Endothelial cell of umbilical vein (primary cell): Measurements from ENCODE around the gene PARD6G. TPM values are rescaled to one million over a fixed set of nuclear protein-coding genes. Genes with fewer than 3 reads are reported as not detected.

ENCODE experiments used
- BruUV-seq: library from RNA; stranded (reverse); fragments of 400-500 nt; replicated peaks from 2 replicates; lab custom pipeline; 2021; lab: Mats Ljungman, UMichigan
- CTCF ChIA-PET: fragments of 300-600, 350-600 bp; sonication (Branson Sonifier 250); formaldehyde crosslinking; loops from one replicate; lab custom pipeline; 2021; ENCODE audit warnings: antibody characterized with exemption, inconsistent platforms; lab: Charles Lee
- POLR2A ChIA-PET: fragments of 300-600, 350-600 bp; sonication (Branson Sonifier 250); formaldehyde crosslinking; loops from one replicate; lab custom pipeline; 2021; ENCODE audit warnings: antibody characterized with exemption, inconsistent platforms; lab: Charles Lee
- DNase-seq: peaks from one replicate; pipeline ENCODE4 v3.0.0-alpha.2; 2011; ENCODE audit warnings: low read depth, low spot score
- FAIRE-seq: peaks from 2 replicates; lab custom pipeline; 2011; peaks lifted over from hg19 to GRCh38; lab: Jason Lieb, UNC
- H2AFZ ChIP-seq: 2 replicates; pipeline ENCODE4 v1.6.0; 2012; ENCODE audit warnings: low read depth, low read length, control low read depth, inconsistent platforms
- H3K27ac ChIP-seq: 2 replicates; pipeline ENCODE4 v1.5.1; 2011; ENCODE audit warnings: low read depth, mild to moderate bottlenecking, control low read depth, low read length, moderate library complexity; ENCODE audit not compliant: insufficient read depth
- H3K27me3 ChIP-seq, 2 experiments: 2 replicates each; pipeline versions ENCODE4 v1.6.0 to v1.6.1; 2011; ENCODE audit warnings: low read length in 2 of 2, mixed read lengths in 1 of 2; ENCODE audit not compliant: control insufficient read depth in 2 of 2, insufficient read depth in 2 of 2
- H3K36me3 ChIP-seq, 2 experiments: 2 replicates in 1 of 2; 3 replicates in 1 of 2; pipeline ENCODE4 v1.5.1; 2011; ENCODE audit warnings: low read length in 2 of 2, mild to moderate bottlenecking in 1 of 2, moderate library complexity in 1 of 2; ENCODE audit not compliant: control insufficient read depth in 2 of 2, insufficient read depth in 2 of 2; ENCODE audit errors: extremely low read depth in 1 of 2
- H3K4me1 ChIP-seq: 3 replicates; pipeline ENCODE4 v1.5.1; 2011; ENCODE audit warnings: mild to moderate bottlenecking, low read length; ENCODE audit not compliant: control insufficient read depth, insufficient read depth; ENCODE audit errors: extremely low read depth
- H3K4me2 ChIP-seq: 2 replicates; pipeline ENCODE4 v1.6.1; 2011; ENCODE audit warnings: low read length, control low read depth, mixed read lengths; ENCODE audit not compliant: insufficient read depth
- H3K4me3 ChIP-seq, 3 experiments: fragments of 200-600 bp in 1 of 3; sonication (generic), shearing (Covaris generic) in 1 of 3; replicated peaks in 1 of 3; 2 replicates each; pipeline ENCODE4 v1.5.1; 2011 to 2016; ENCODE audit warnings: control low read depth in 3 of 3, low read length in 3 of 3, mild to moderate bottlenecking in 2 of 3, inconsistent platforms in 1 of 3, low read depth in 1 of 3, moderate library complexity in 1 of 3; ENCODE audit not compliant: insufficient read depth in 1 of 3
- H3K79me2 ChIP-seq: 2 replicates; pipeline ENCODE4 v1.6.0; 2012; ENCODE audit warnings: low read length, inconsistent platforms; ENCODE audit not compliant: control insufficient read depth, insufficient read depth
- H3K9ac ChIP-seq: replicated peaks from 2 replicates; pipeline ENCODE3; 2011; ENCODE audit warnings: low read length, control low read depth; ENCODE audit not compliant: insufficient read depth; ENCODE audit errors: extremely low read depth
- H3K9me1 ChIP-seq: replicated peaks from 3 replicates; pipeline ENCODE4 v1.6.0; 2011; ENCODE audit warnings: mild to moderate bottlenecking, low read length; ENCODE audit not compliant: control insufficient read depth, insufficient read depth; ENCODE audit errors: extremely low read depth
- H3K9me3 ChIP-seq: replicated peaks from 2 replicates; pipeline ENCODE4 v1.5.1; 2012; ENCODE audit warnings: low read length, inconsistent platforms; ENCODE audit not compliant: control insufficient read depth, insufficient read depth
- H4K20me1 ChIP-seq: replicated peaks from 2 replicates; pipeline ENCODE3; 2011; ENCODE audit warnings: mild to moderate bottlenecking, low read length; ENCODE audit not compliant: control insufficient read depth, insufficient read depth; ENCODE audit errors: extremely low read depth
- CTCF ChIP-seq, 2 donors: IDR thresholded peaks; 1 replicate in 1 of 2; 2 replicates in 1 of 2; pipeline ENCODE4 v1.5.1; 2011; ENCODE audit warnings: low read length in 2 of 2, mild to moderate bottlenecking in 2 of 2, moderate library complexity in 2 of 2, control low read depth in 1 of 2, inconsistent platforms in 1 of 2, low read depth in 1 of 2; ENCODE audit not compliant: insufficient read depth in 1 of 2; ENCODE audit errors: extremely low read depth in 1 of 2
- EZH2 ChIP-seq: IDR thresholded peaks from 2 replicates; pipeline ENCODE4 v1.6.1; 2012; ENCODE audit warnings: borderline replicate concordance, low read depth, mild to moderate bottlenecking, moderate library complexity, low read length, inconsistent platforms; ENCODE audit not compliant: severe bottlenecking
- FOS ChIP-seq: IDR thresholded peaks from 2 replicates; pipeline ENCODE4 v1.6.1; 2011; ENCODE audit warnings: mild to moderate bottlenecking, low read length, moderate library complexity, borderline replicate concordance; ENCODE audit not compliant: insufficient read depth
- GATA2 ChIP-seq: IDR thresholded peaks from 2 replicates; pipeline ENCODE4 v1.7.0; 2011; ENCODE audit warnings: low read depth, mild to moderate bottlenecking, moderate library complexity, mixed read lengths, low read length; ENCODE audit not compliant: insufficient read length, insufficient read depth
- JUN ChIP-seq: IDR thresholded peaks from 2 replicates; pipeline ENCODE4 v1.6.1; 2011; ENCODE audit warnings: borderline replicate concordance, low read depth; ENCODE audit not compliant: insufficient read length, insufficient read depth
- MAX ChIP-seq: IDR thresholded peaks from 2 replicates; pipeline ENCODE4 v1.6.1; 2011; ENCODE audit not compliant: insufficient read depth, insufficient read length
- MYC ChIP-seq: IDR thresholded peaks from one replicate; pipeline ENCODE4 v1.6.1; 2011; ENCODE audit warnings: mild to moderate bottlenecking, low read depth, low read length
- POLR2A ChIP-seq: IDR thresholded peaks from 2 replicates; pipeline ENCODE4 v1.6.1; 2012; ENCODE audit warnings: low read depth, mild to moderate bottlenecking, control low read depth, low read length
- POLR2AphosphoS5 ChIP-seq: IDR thresholded peaks from 2 replicates; pipeline ENCODE4 v1.6.1; 2012; ENCODE audit warnings: low read depth, mild to moderate bottlenecking, control low read depth, low read length, moderate library complexity; ENCODE audit not compliant: insufficient read depth
- dilution Hi-C: fragments of 300-500 bp; cut with MboI; formaldehyde crosslinking; loops from one replicate; pipeline ENCODE4 v1.15.0; 2019; ENCODE audit warnings: low sequenced_read_pairs; ENCODE audit not compliant: extremely low pct_ligation_motif_present
- intact Hi-C: fragments of 100-400 bp; cut with micrococcal nuclease; formaldehyde crosslinking; loops from one replicate; pipeline ENCODE4 v1.10.0; 2022
- polyA plus RNA-seq, 4 experiments: library from polyadenylated mRNA; depleted of rRNA in 3 of 4; stranded (reverse) in 3 of 4; unstranded in 1 of 4; fragments of >200 nt; gene quantifications; 2 replicates each; pipeline versions ENCODE4 v1.2.1 to v1.2.3, GENCODE V29; 2011 to 2012; ENCODE audit warnings: missing spikeins in 1 of 4
- total RNA-seq: library from RNA; stranded (reverse); gene quantifications from 2 replicates; pipeline ENCODE4 v1.2.3, GENCODE V29; 2021

The PARD6G gene
- total and polyA plus RNA-seq, 2 donors (not counting 3 experiments of a cell fraction or from before 2014, with no cell fraction given) = 1.2 to 1.8 TPM

- H3K9ac ChIP-seq = no peak overlapping the region
- no peak overlapping the region for H3K4me2 ChIP-seq
- H4K20me1 ChIP-seq = no peaks in the 10 kb centered on the region
- H3K79me2 ChIP-seq = no peaks in the 10 kb centered on the region
- TF ChIP-seq EZH2 = no peak
- no peak for TF ChIP-seq JUN
- TF ChIP-seq GATA2 = no peak
- TF ChIP-seq MYC = no peak
- no peak for TF ChIP-seq MAX
- no peak for TF ChIP-seq POLR2AphosphoS5
- no peak for TF ChIP-seq FOS
- no peak for TF ChIP-seq POLR2A
- no peak for TF ChIP-seq CTCF (IDR thresholded peaks at IDR 0.05; ENCODE audit: extremely low read depth in 1 of 2, insufficient read depth in 1 of 2, low read depth in 1 of 2, low read length in 2 of 2)
- ChIA-PET POLR2A (no interaction called here), CTCF (no interaction called here)
- no peak overlapping the region for H3K4me3 ChIP-seq
- no peak overlapping the region for H2AFZ ChIP-seq
- DNase-seq = no peak
- H3K27ac ChIP-seq = no peak overlapping the region
- no peaks in the 10 kb centered on the region for H3K4me1 ChIP-seq
- no peaks in the 10 kb centered on the region for H3K36me3 ChIP-seq
- no peaks in the 10 kb centered on the region for H3K9me3 ChIP-seq
- intact Hi-C loops = no loop called here
- dilution Hi-C loops = no loop called here
- no peaks in the 10 kb centered on the region for H3K27me3 ChIP-seq
- BruUV-seq = no TSS peak
- FAIRE-seq = no peak
- H3K9me1 ChIP-seq = no peaks in the 10 kb centered on the region
These were observed 55.2 kb downstream of the PARD6G start for GRCh38 chr18:80191907-80192652.
